GM20000 (cell line): ENCODE data around the gene C4orf51.
"Not testable (repeated sequence)": the region's sequence is repeated elsewhere in the genome, so short reads cannot be mapped to it uniquely, and the experiment has no call there.

Source experiments
- DNase-seq: peaks from one replicate; pipeline ENCODE4 v3.0.0; 2012; ENCODE audit warnings: low spot score
- CTCF ChIP-seq: IDR thresholded peaks from 2 replicates; pipeline ENCODE4 v1.5.1; 2012; ENCODE audit warnings: mild to moderate bottlenecking, control low read depth; ENCODE audit errors: extremely low read depth, missing control alignments

The C4orf51 gene

GRCh38 chr4:145679991-145680455 lies at the start of gene C4orf51:
TSS of gene C4orf51 (plus strand) at chr4:145680146. CDS start at chr4:145680204, 58 bp downstream.
- no peak for TF ChIP-seq CTCF
- no peak for DNase-seq

DNA sequence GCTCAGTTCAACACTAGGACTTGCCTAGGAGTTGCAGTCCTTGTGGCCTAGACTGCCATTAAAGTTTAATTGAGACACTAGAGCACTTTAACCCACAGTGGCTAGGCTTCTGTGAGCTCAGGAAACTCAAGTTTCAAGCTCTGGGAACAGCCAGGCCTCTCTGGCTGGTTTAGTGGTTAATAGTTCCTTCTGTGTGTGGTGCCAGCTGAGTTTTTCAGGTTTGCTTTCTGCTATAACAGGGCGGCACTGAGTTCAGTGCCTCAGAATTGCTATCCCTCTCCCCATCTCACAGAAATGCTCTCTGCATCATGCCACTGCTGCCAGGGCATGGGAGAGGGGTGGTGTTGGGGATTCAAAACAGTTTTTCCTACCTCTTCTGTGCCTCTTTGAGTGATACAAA lies 44.8 kb upstream of the C4orf51 start:
- no peak for DNase-seq
- TF ChIP-seq CTCF: no peak

DNA sequence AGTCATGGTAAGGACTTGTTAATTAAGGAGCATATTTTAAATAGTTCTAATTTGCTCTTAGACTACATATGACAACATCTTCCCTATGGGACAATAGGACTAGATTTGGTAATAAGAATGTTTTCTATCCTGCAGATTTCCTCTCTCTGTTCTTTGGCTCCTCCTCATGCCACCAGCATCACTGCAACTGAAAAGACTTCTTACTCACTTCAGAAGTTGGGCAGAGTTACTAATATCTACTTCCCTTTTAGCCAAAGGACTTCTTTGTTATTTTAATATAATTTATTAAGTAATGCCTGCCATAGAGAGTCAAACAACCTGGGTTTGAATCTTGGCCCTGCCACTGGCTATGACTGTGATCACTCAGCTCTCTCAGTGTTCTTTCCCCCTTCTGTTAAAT lies 44.3 kb upstream of the C4orf51 start:
- no peak for DNase-seq
- no peak for TF ChIP-seq CTCF

DNA sequence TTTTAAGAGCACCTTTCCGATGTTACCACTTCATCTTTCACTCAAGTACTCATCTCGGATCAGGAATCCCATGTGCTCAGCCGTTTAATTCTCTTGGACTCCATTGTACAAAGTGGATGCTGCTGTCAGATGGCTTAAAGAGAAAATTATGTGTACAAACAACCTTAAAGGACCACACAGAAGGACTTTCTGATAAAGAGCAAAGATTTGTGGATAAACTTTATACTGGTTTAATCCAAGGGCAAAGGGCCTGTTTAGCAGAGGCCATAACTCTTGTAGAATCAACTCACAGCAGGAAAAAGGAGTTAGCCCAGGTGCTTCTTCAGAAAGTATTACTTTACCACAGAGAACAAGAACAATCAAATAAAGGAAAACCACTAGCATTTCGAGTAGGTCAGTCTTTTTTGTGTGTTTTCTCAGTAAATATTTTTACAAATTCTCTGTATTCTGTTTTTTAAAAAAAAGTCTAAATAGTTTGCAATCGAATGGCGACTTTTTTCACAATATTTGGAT lies 40.7 kb upstream of the C4orf51 start:
- TF ChIP-seq CTCF: no peak
- no peak for DNase-seq

- not testable (repeated sequence) for DNase-seq
Measured at GRCh38 chr4:145640236-145640635, 39.7 kb upstream of the C4orf51 start.

DNA sequence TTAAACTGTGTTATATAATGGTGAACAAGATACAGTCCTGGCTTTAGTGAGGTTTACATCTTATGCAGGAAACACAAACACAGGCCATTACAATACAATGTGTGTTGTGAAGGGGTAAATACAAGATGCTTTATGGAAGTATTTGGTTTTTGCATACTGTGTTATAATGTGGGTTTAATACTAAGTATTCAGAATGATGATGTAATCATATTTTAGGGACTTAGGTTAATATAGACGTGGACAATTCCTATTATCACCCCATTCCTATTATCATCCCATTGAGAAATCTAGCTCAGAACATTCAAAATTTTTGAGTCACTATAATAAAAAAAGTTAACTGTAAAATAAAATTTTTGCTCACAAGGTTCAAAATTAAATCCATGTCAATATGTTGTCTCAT lies 36.7 kb upstream of the C4orf51 start:
- no peak for DNase-seq
- no peak for TF ChIP-seq CTCF

GRCh38 chr4:145644699-145645098 lies 35.2 kb upstream of the C4orf51 start:
- DNase-seq: no peak
- no peak for TF ChIP-seq CTCF

- no peak for DNase-seq
- no peak for TF ChIP-seq CTCF
Measured at GRCh38 chr4:145656156-145656555, 23.8 kb upstream of the C4orf51 start.
